Measurements from ENCODE around the gene GABRA5. TPM values are rescaled to one million over a fixed set of nuclear protein-coding genes. Genes with fewer than 3 reads are reported as not detected.

GABRA5 gene
- total RNA-seq, 1 experiment from 2014 or later, result not detected

DNA sequence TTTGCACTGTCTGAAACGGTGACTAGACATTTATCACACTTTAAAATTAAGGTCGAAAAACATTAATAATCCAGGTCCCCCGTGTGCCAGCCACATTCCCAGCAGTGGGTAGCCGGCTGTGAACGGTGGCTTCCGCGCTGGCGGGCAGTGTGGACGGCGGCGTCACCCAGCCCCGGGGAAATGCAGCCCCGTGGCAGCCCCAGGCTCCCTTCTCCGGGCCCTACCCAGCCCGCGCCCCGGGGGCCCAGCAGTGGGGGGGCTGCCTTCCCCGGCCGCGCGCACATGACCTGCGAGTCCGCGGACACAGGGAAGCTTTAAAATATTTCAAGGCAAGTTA, 25.3 kb downstream of the GABRA5 start:
- intact Hi-C loops (cut with micrococcal nuclease; ENCODE audit: unreplicated experiment), result no loop called here
- H4K20me1 ChIP-seq (ENCODE audit: insufficient read depth), result no peaks in the 10 kb centered on the region
- no peaks in the 10 kb centered on the region for H3F3A ChIP-seq (ENCODE audit: insufficient read depth, low read depth)
- no peaks in the 10 kb centered on the region for H3K36me3 ChIP-seq (ENCODE audit: low read depth)
- H3K79me2 ChIP-seq (ENCODE audit: low read depth), result no peaks in the 10 kb centered on the region
- POLR2A ChIA-PET (ENCODE audit: unreplicated experiment), result no interaction called here
- no peak overlapping the region for H3K4me3 ChIP-seq
- CTCF ChIA-PET, result no interaction called here
- H3K27me3 ChIP-seq (ENCODE audit: insufficient read depth, low read depth), result no peaks in the 10 kb centered on the region
- no peak overlapping the region for H3K27ac ChIP-seq
- no peak overlapping the region for H3K4me2 ChIP-seq
- H3K9me3 ChIP-seq (ENCODE audit: insufficient read depth, low read depth), result no peaks in the 10 kb centered on the region
- TF ChIP-seq, protein P1, sequence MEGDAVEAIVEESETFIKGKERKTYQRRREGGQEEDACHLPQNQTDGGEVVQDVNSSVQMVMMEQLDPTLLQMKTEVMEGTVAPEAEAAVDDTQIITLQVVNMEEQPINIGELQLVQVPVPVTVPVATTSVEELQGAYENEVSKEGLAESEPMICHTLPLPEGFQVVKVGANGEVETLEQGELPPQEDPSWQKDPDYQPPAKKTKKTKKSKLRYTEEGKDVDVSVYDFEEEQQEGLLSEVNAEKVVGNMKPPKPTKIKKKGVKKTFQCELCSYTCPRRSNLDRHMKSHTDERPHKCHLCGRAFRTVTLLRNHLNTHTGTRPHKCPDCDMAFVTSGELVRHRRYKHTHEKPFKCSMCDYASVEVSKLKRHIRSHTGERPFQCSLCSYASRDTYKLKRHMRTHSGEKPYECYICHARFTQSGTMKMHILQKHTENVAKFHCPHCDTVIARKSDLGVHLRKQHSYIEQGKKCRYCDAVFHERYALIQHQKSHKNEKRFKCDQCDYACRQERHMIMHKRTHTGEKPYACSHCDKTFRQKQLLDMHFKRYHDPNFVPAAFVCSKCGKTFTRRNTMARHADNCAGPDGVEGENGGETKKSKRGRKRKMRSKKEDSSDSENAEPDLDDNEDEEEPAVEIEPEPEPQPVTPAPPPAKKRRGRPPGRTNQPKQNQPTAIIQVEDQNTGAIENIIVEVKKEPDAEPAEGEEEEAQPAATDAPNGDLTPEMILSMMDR (conservative IDR thresholded peaks at IDR 0.05), result no peak
- TF ChIP-seq EZH2 (IDR thresholded peaks at IDR 0.05; ENCODE audit: low read depth), result no peak
- no peak overlapping the region for H2AFZ ChIP-seq
- H3K9me2 ChIP-seq (ENCODE audit: insufficient read depth), result no peaks in the 10 kb centered on the region
- H3K4me1 ChIP-seq (replicated peaks; ENCODE audit: insufficient read depth), result no peaks in the 10 kb centered on the region
- BruUV-seq (replicated peaks), result no TSS peak
- no peak for DNase-seq

DNA sequence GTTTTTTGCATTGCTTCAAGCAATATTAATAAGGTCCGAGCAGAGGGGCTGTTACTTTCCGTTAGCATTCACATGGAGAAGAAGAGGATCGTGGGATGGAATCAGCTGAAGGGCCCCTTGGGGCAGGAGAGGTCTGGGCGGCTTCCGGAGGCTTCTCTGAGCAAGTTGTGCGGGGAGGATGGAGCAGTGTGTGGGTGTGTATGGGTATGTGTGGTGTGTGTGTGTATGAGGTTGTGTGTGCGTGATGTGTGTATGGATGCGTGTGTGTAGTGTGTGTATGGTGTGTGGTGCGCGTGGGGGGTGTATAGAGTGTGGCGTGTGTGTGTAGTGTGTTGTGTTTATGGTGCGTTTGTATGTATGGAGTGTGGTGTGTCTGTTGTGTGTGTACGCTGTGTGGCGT, 25.8 kb downstream of the GABRA5 start:
- ChIA-PET POLR2A (ENCODE audit: unreplicated experiment) (no interaction called here), CTCF (no interaction called here)
- no peak for DNase-seq
- Histone ChIP-seq H3K27ac (no peak overlapping the region), H3K4me3 (no peak overlapping the region), H3K4me2 (no peak overlapping the region), H3K36me3 (ENCODE audit: low read depth) (no peaks in the 10 kb centered on the region), H3K9me2 (ENCODE audit: insufficient read depth) (no peaks in the 10 kb centered on the region), H4K20me1 (ENCODE audit: insufficient read depth) (no peaks in the 10 kb centered on the region), H3K27me3 (ENCODE audit: insufficient read depth, low read depth) (no peaks in the 10 kb centered on the region), H3K9me3 (ENCODE audit: insufficient read depth, low read depth) (no peaks in the 10 kb centered on the region), H3K4me1 (replicated peaks; ENCODE audit: insufficient read depth) (no peaks in the 10 kb centered on the region), H3K79me2 (ENCODE audit: low read depth) (no peaks in the 10 kb centered on the region), H3F3A (ENCODE audit: insufficient read depth, low read depth) (no peaks in the 10 kb centered on the region), H2AFZ (no peak overlapping the region)
- intact Hi-C loops (cut with micrococcal nuclease; ENCODE audit: unreplicated experiment), result no loop called here
- no TSS peak for BruUV-seq (replicated peaks)
- TF ChIP-seq, protein P1 (conservative IDR thresholded peaks at IDR 0.05), result no peak
- TF ChIP-seq EZH2 (IDR thresholded peaks at IDR 0.05; ENCODE audit: low read depth), result no peak

DNA sequence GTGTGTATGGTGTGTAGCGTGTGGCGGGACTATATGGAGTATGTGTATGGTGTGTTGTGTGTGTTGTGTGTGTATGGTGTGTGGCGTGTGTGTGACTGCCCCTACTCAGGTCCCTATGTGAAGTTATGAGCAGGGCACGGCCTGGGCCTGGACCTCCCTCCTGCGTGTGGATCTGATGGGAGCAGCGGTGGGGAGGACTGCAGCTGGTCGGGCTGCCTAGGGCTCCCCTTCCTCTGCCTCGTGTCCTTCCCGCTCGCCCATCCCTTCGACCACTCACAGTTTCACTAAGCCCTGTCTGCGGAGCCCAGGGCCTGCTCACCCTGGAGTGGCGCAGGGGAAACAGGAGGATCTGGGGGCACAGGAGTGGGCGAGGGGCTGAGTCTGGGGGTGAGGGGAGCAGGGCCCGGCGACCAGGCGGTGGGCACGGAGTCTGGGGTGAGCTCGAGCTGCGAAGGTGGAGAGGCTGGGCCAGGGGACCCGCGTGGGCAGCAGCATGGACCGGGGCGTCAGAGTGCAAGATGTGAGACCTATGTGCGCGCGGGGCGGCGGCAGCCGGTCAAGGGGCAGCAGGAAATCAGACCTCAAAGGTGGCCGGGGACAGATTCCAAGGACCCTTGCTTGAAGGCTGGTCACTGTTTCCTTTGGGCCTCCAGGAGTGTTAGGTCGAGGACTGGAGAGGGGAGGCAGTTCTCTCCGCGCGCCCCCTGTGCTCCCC, 26.6 kb downstream of the GABRA5 start:
- Histone ChIP-seq H3K9me2 (ENCODE audit: insufficient read depth) (no peaks in the 10 kb centered on the region), H3K4me1 (replicated peaks; ENCODE audit: insufficient read depth) (no peaks in the 10 kb centered on the region), H3K27ac (no peak overlapping the region), H3K4me3 (no peak overlapping the region), H3K9me3 (ENCODE audit: insufficient read depth, low read depth) (no peaks in the 10 kb centered on the region), H3K36me3 (ENCODE audit: low read depth) (no peaks in the 10 kb centered on the region), H3F3A (ENCODE audit: insufficient read depth, low read depth) (no peaks in the 10 kb centered on the region), H4K20me1 (ENCODE audit: insufficient read depth) (no peaks in the 10 kb centered on the region), H3K79me2 (ENCODE audit: low read depth) (no peaks in the 10 kb centered on the region), H2AFZ (no peak overlapping the region), H3K27me3 (ENCODE audit: insufficient read depth, low read depth) (no peaks in the 10 kb centered on the region), H3K4me2 (no peak overlapping the region)
- BruUV-seq (replicated peaks), result no TSS peak
- DNase-seq, result no peak
- CTCF ChIA-PET, result no interaction called here
- intact Hi-C loops (cut with micrococcal nuclease; ENCODE audit: unreplicated experiment), result no loop called here
- POLR2A ChIA-PET (ENCODE audit: unreplicated experiment), result no interaction called here
- TF ChIP-seq EZH2 (IDR thresholded peaks at IDR 0.05; ENCODE audit: low read depth), result no peak
- TF ChIP-seq, protein P1 (conservative IDR thresholded peaks at IDR 0.05), result no peak
